ENCODE results near the gene AP1S1.
"Not testable (repeated sequence)": the region's sequence is repeated elsewhere in the genome, so short reads cannot be mapped to it uniquely, and the experiment has no call there.

AP1S1 gene

DNA sequence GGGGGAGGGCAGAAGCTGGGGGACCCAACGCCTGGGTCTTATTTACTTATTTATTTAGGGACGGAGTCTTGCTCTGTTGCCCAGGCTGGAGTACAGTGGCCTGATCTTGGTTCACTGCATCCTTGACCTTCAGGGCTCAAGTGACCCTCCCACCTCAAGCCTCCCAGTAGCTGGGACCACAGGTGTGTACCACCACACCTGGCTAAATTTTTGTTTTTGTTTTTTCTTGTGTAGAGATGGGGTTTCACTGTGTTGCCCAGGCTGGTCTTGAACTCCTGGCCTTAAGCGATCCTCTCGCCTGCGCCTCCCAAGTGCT is 48.3 kb downstream of the AP1S1 start:
- DNase-seq, result no peak

DNA sequence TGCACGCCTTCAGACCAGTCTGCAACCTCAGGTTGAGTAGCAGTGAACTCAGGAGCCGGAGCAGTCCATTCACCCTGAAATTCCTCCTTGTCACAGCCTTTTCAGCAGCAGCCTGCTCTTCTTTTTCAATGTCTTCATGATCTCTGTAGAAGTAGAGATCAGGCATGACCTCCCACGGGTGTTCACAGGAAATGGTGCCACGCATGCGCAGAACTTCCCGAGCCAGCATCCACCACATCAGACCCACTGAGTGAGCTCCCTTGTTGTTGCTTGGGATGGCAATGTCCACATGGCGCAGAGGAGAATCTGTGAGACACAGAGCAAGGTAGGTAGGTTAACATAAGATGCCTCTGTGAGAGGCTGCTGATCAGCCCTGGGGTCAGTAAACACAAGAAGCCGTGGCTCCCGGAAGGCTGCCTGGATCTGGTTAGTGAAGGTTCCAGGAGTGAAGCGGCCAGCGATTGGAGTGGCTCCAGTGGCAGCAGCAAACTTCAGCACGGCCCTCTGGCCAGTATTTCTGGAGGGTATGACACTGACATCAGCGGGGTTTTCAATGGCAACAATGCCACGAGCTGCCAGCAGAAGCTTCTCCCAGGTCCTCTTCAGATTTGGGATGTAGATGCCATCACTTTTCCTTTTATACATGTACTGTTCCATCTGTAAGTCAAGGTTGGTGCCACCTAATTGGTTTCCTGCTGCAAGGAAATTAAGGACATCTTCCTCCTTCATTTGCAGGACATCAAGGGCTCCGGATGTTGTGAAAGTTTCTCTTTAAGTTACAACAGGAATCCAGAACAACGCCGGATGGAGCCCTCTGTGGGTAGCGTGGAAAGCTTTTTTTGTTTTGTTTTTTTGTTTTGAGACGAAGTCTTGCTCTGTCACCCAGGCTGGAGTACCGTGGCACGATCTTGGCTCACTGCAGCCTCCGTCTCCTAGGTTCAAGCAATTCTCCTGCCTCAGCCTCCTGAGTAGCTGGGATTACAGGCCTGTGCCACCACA is 49.8 kb downstream of the AP1S1 start:
- not testable (repeated sequence) for DNase-seq

DNA sequence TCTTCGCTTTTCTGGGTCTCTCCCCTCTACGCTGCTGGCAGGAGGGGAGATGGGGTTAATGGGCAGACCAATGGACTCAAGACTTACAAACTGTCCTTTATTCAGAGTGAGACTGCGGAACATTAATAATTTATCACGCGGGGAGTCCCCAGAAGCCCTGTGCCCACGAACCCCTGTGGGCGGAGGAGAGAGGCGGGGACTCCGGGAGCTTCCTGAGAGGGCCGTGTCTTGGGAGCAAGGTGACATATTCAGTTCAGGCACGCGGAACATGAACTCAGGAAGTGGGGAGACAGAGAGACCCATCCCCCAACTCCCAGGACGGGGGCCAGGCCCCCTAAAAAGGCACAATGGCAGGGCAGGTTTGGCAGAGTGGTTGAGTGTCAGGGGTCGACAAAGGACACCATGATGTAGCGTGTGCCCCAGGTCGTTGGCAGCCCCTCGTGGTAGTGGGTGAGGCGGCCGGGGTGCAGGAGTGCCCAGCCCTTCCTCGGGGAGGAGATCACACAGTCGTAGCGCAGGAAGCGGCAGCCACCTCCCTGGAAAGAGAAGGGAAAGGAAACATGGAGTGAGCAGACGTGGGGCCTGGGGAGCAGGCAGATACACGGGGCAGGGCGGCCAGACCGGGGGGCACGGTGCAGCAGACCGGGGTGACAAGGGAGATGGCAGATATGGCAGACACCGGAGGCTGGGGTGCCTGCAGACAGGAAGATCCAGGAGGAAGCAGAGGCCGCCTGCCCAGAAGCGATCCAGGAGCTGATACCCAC is 51.8 kb downstream of the AP1S1 start:
- no peak for DNase-seq

DNA sequence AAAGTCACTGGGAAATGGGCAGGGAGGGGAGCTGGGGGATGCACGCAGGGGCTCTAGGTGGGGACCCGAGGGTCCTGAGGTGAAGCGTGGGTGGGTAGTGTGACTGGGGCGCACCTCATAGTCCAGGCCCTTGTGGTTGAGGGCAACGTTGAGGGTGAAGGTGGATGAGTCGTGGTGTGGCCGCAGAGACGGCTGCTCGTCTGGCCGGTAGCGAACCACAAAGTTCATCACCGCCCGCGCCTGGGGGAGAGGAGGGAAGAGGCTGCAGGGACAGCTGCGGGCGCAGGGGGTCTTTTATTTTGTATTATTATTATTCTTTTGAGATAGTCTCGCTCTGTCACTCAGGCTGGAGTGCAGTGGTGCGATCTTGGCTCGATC is 52.4 kb downstream of the AP1S1 start:
- no peak for DNase-seq

DNA sequence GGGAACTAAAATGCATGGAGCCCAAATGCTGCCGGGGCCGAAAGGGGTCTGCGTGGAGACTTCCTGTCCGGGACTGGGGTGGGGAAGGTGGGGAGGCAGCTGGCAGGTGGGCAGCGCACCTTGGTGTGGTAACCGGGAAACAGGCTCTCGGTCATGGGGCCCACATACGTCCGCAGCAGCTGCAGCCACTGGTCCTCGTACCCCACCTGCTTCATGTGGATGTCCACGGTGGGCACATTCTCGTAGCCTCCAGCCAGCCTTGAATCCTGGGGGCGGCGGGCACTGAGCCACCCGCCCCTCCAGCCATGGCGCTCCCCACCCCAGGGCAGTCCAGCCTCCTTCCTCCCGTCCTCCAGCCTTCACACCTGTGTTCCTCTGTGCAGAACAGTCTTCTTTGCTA is 53.2 kb downstream of the AP1S1 start:
- no peak for DNase-seq

DNA sequence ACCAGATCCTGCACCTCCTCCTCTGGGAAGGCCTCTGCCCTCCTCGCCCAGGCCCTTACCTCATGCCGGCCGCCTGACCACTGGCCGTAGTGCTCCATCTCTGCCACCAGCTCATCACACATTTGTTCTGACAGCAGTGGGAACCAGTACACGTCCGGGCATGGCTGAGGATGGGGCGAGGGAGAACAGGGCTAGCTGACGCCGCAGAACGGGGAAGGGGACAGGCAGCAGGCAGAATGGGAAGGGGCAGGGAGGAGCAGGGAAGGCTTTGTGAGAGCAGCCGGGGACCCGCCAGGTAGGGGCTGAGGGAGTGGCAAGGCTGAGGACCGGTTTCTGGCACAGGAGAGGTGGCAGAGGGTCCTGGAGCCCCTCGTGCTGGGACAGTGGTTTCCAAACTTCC is 54.5 kb downstream of the AP1S1 start:
- no peak for DNase-seq

DNA sequence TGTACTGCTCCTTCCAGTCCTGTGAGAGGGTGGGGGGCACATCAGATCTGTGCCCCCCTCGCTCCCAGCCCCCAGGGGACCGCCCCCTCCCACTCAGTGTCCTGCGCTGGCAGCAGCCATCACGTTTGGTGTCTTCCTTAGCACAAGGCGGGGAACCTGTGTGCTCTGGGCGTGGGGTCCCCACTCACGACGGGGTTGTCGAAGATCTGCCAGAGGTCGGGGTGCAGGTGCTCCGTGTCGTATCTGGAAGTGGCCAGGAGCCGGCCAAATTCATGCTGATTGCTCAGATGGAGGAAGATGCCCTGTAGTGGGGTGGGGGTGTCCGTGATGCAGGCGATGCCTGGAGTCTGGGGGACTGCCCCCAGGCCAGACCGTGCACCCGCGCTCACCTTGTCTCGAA is 55.9 kb downstream of the AP1S1 start:
- DNase-seq, result no peak
